H9 (cell line): ENCODE data around the gene GGT5. TPM values are rescaled to one million over a fixed set of nuclear protein-coding genes. Genes with fewer than 3 reads are reported as not detected.
"Not testable (repeated sequence)": the region's sequence is repeated elsewhere in the genome, so short reads cannot be mapped to it uniquely, and the experiment has no call there.

Experiments used
- DNase-seq: peaks from one replicate; pipeline ENCODE4 v3.0.0-alpha.2; 2017
- H2AFZ ChIP-seq: one replicate; pipeline ENCODE4 v1.6.1; 2013; ENCODE audit warnings: mild to moderate bottlenecking, low read length, control low read depth, moderate library complexity
- H2AK5ac ChIP-seq: 2 replicates; pipeline ENCODE4 v1.6.1; 2013; ENCODE audit warnings: low read length, control low read depth, mixed read lengths; ENCODE audit not compliant: insufficient read length
- H2BK120ac ChIP-seq: one replicate; pipeline ENCODE4 v1.6.1; 2013; ENCODE audit warnings: low read depth, mild to moderate bottlenecking, low read length, control low read depth, inconsistent platforms; ENCODE audit not compliant: poor library complexity, severe bottlenecking
- H2BK12ac ChIP-seq: 2 replicates; pipeline ENCODE4 v1.6.1; 2013; ENCODE audit warnings: low read length, control low read depth, mixed read lengths, low read depth; ENCODE audit not compliant: insufficient read length
- H2BK15ac ChIP-seq: 2 replicates; pipeline ENCODE4 v1.6.1; 2013; ENCODE audit warnings: low read depth, low read length, control low read depth
- H2BK20ac ChIP-seq: one replicate; pipeline ENCODE4 v1.6.1; 2013; ENCODE audit warnings: low read depth, mild to moderate bottlenecking, low read length, control low read depth, inconsistent platforms; ENCODE audit not compliant: poor library complexity, severe bottlenecking
- H2BK5ac ChIP-seq: 2 replicates; pipeline ENCODE4 v1.6.1; 2013; ENCODE audit warnings: low read length, control low read depth, mixed read lengths; ENCODE audit not compliant: insufficient read length
- H3K14ac ChIP-seq: 2 replicates; pipeline ENCODE4 v1.6.1; 2013; ENCODE audit warnings: low read length, control low read depth; ENCODE audit not compliant: insufficient read depth
- H3K18ac ChIP-seq: 2 replicates; pipeline ENCODE4 v1.6.1; 2013; ENCODE audit warnings: low read depth, mild to moderate bottlenecking, mixed read lengths, low read length, control low read depth; ENCODE audit not compliant: insufficient read length
- H3K23ac ChIP-seq: 2 replicates; pipeline ENCODE4 v1.6.1; 2013; ENCODE audit warnings: low read length, control low read depth, mixed read lengths, low read depth; ENCODE audit not compliant: insufficient read length
- H3K23me2 ChIP-seq: 2 replicates; pipeline ENCODE4 v1.6.1; 2013; ENCODE audit warnings: low read depth, mild to moderate bottlenecking, mixed read lengths, low read length, control low read depth; ENCODE audit not compliant: insufficient read length, poor library complexity, severe bottlenecking
- H3K27ac ChIP-seq: 2 replicates; pipeline ENCODE4 v1.5.1; 2013; ENCODE audit warnings: low read length, control low read depth, mixed read lengths, low read depth; ENCODE audit not compliant: insufficient read length
- H3K27me3 ChIP-seq: 2 replicates; pipeline ENCODE4 v1.6.1; 2013; ENCODE audit warnings: low read length, control low read depth, inconsistent platforms; ENCODE audit not compliant: insufficient read depth
- H3K4ac ChIP-seq: 2 replicates; pipeline ENCODE4 v1.6.1; 2013; ENCODE audit warnings: low read depth, mild to moderate bottlenecking, control low read depth, inconsistent platforms, low read length, moderate library complexity
- H3K4me1 ChIP-seq: 2 replicates; pipeline ENCODE4 v1.6.1; 2013; ENCODE audit warnings: low read length, control low read depth, inconsistent platforms; ENCODE audit not compliant: insufficient read depth
- H3K4me2 ChIP-seq: 2 replicates; pipeline ENCODE4 v1.6.1; 2013; ENCODE audit warnings: low read length, control low read depth, mixed read lengths; ENCODE audit not compliant: insufficient read length, insufficient read depth
- H3K56ac ChIP-seq: 2 replicates; pipeline ENCODE4 v1.6.1; 2013; ENCODE audit warnings: low read depth, mild to moderate bottlenecking, mixed read lengths, low read length, control low read depth; ENCODE audit not compliant: insufficient read length
- H3K79me1 ChIP-seq: 2 replicates; pipeline ENCODE4 v1.6.1; 2013; ENCODE audit warnings: low read depth, mild to moderate bottlenecking, moderate library complexity, low read length, control low read depth, inconsistent platforms; ENCODE audit not compliant: insufficient read depth, poor library complexity, severe bottlenecking
- H3K79me2 ChIP-seq: 2 replicates; pipeline ENCODE4 v1.6.1; 2013; ENCODE audit warnings: low read length, control low read depth, inconsistent platforms; ENCODE audit not compliant: insufficient read depth
- H3K9ac ChIP-seq: 2 replicates; pipeline ENCODE4 v1.6.1; 2013; ENCODE audit warnings: low read length, control low read depth, mixed read lengths; ENCODE audit not compliant: insufficient read length; ENCODE audit errors: extremely low read depth
- H3K9me3 ChIP-seq: one replicate; pipeline ENCODE4 v1.6.1; 2013; ENCODE audit warnings: low read depth, low read length, inconsistent platforms; ENCODE audit not compliant: control insufficient read depth
- H3T11ph ChIP-seq: one replicate; pipeline ENCODE4 v1.6.1; 2013; ENCODE audit warnings: mild to moderate bottlenecking, low read length, control low read depth, inconsistent platforms
- H4K20me1 ChIP-seq: one replicate; pipeline ENCODE4 v1.6.1; 2013; ENCODE audit not compliant: control insufficient read depth, insufficient read length, insufficient read depth
- H4K5ac ChIP-seq: 2 replicates; pipeline ENCODE4 v1.6.1; 2013; ENCODE audit warnings: low read depth, mild to moderate bottlenecking, mixed read lengths, low read length, control low read depth; ENCODE audit not compliant: insufficient read length
- H4K8ac ChIP-seq: replicated peaks from 2 replicates; pipeline ENCODE4 v1.6.1; 2013; ENCODE audit warnings: low read length, control low read depth, mixed read lengths, low read depth; ENCODE audit not compliant: insufficient read length
- H4K91ac ChIP-seq: 2 replicates; pipeline ENCODE4 v1.6.1; 2013; ENCODE audit warnings: low read depth, mild to moderate bottlenecking, moderate library complexity, mixed read lengths, low read length, control low read depth; ENCODE audit not compliant: insufficient read length
- H3K27ac Mint-ChIP-seq, 3 experiments: 2 replicates in 2 of 3; 3 replicates in 1 of 3; pipeline ENCODE4 v1.8.0; 2020 to 2021; ENCODE audit warnings: mixed read lengths in 3 of 3, mild to moderate bottlenecking in 1 of 3, moderate library complexity in 1 of 3
- H3K27me3 Mint-ChIP-seq: 2 replicates; pipeline ENCODE4 v1.8.0; 2021; ENCODE audit warnings: low read depth, mild to moderate bottlenecking, moderate library complexity, mixed read lengths
- H3K36me3 Mint-ChIP-seq, 3 experiments: 2 replicates in 2 of 3; 3 replicates in 1 of 3; pipeline ENCODE4 v1.8.0; 2020 to 2021; ENCODE audit warnings: low read depth in 3 of 3, mixed read lengths in 3 of 3; ENCODE audit not compliant: insufficient read depth in 1 of 3
- H3K4me1 Mint-ChIP-seq, 2 experiments: 2 replicates each; pipeline ENCODE4 v1.8.0; 2020; ENCODE audit warnings: mixed read lengths in 2 of 2
- H3K4me3 Mint-ChIP-seq, 2 experiments: 2 replicates in 1 of 2; 3 replicates in 1 of 2; pipeline ENCODE4 v1.8.0; 2020 to 2021; ENCODE audit warnings: mild to moderate bottlenecking in 2 of 2, mixed read lengths in 2 of 2, moderate library complexity in 1 of 2
- H3K9me3 Mint-ChIP-seq, 2 experiments: 2 replicates in 1 of 2; 3 replicates in 1 of 2; pipeline ENCODE4 v1.8.0; 2020; ENCODE audit warnings: mild to moderate bottlenecking in 2 of 2, mixed read lengths in 2 of 2, moderate library complexity in 1 of 2
- whole genome bisulfite sequencing: extraction: QIAGEN DNeasy Blood & Tissue Kit; methylation state at CpG from one replicate; pipeline ENCODE4 v1.1.7; 2013; ENCODE audit warnings: missing lambda C conversion rate, low lambda C conversion rate, mixed read lengths; ENCODE audit not compliant: insufficient read length; ENCODE audit errors: extremely low coverage; 5-methylcytosine and 5-hydroxymethylcytosine counted together
- total RNA-seq: library from RNA; stranded (reverse); gene quantifications from 2 replicates; pipeline ENCODE4 v1.2.1, GENCODE V29; 2021

GGT5 gene
- total RNA-seq, 1 experiment from 2014 or later = 0.20 TPM

DNA sequence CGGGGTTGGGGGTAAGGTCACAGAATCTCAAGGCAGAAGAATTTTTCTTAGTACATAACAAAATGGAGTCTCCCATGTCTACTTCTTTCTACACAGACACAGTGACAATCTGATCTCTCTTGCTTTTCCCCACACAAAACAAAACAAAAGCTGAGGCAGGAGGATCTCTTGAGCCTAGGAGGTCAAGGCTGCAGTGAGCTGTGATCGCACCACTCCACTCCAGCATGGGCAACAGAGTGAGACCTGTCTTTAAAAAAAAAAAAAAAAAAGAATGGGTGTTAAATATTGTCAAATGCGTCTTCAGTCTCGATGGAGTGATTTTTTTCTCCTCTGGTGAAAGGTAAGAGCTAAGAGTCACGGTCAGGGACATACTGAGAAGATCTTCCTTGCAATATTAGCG lies 33.2 kb downstream of the GGT5 start:
- H3K14ac ChIP-seq, H3K4me2 ChIP-seq, H2AFZ ChIP-seq, H3K4ac ChIP-seq, H2BK15ac ChIP-seq, H3K9ac ChIP-seq, H3K56ac ChIP-seq, H3K27ac ChIP-seq, H3K27me3 ChIP-seq, H3K4me3 Mint-ChIP-seq, H3T11ph ChIP-seq, H2BK120ac ChIP-seq, H2BK20ac ChIP-seq, DNase-seq, H2BK12ac ChIP-seq, H3K23ac ChIP-seq, H4K8ac ChIP-seq, H3K23me2 ChIP-seq, H2BK5ac ChIP-seq, H3K79me2 ChIP-seq, H3K27me3 Mint-ChIP-seq, H3K4me1 ChIP-seq, H4K20me1 ChIP-seq, H3K9me3 ChIP-seq, H3K9me3 Mint-ChIP-seq, H4K5ac ChIP-seq, H3K79me1 ChIP-seq, H2AK5ac ChIP-seq, H4K91ac ChIP-seq, H3K18ac ChIP-seq, H3K36me3 Mint-ChIP-seq: not testable (repeated sequence)
- peaks cover 35 to 40% of the 10 kb centered on the region in 2 experiments for H3K4me1 Mint-ChIP-seq
- peak overlapping the region in 1 of 3 experiments; percentile 47; a peak in 1 of 7 replicates for H3K27ac Mint-ChIP-seq
- WGBS = no CpG with 5 or more reads among the region's 6 CpGs

- not testable (repeated sequence) for H3K27ac Mint-ChIP-seq, H3K14ac ChIP-seq, H3K4me2 ChIP-seq, H4K5ac ChIP-seq, H2AK5ac ChIP-seq, H4K20me1 ChIP-seq, H2BK20ac ChIP-seq, H3T11ph ChIP-seq, H3K23ac ChIP-seq, H3K4me1 ChIP-seq, H3K9me3 ChIP-seq, H3K27ac ChIP-seq, H2BK5ac ChIP-seq, H2AFZ ChIP-seq, H4K8ac ChIP-seq, H3K27me3 Mint-ChIP-seq, H3K4me3 Mint-ChIP-seq, H3K9ac ChIP-seq, H3K56ac ChIP-seq, H2BK120ac ChIP-seq, H2BK15ac ChIP-seq, DNase-seq, H3K4ac ChIP-seq, H3K36me3 Mint-ChIP-seq, H3K79me2 ChIP-seq, H3K9me3 Mint-ChIP-seq, H3K18ac ChIP-seq, H3K23me2 ChIP-seq, H4K91ac ChIP-seq, H3K27me3 ChIP-seq, H2BK12ac ChIP-seq, H3K79me1 ChIP-seq
- H3K4me1 Mint-ChIP-seq = peaks cover 43 to 45% of the 10 kb centered on the region in 2 experiments
- no CpG with 5 or more reads among the region's 11 CpGs for WGBS
Measured at GRCh38 chr22:24210409-24210808, 34.5 kb downstream of the GGT5 start.
